Endothelial cell of umbilical vein (primary cell): Measurements from ENCODE around the gene SPEN. TPM values are rescaled to one million over a fixed set of nuclear protein-coding genes. Genes with fewer than 3 reads are reported as not detected.

Experiments used
- BruUV-seq: library from RNA; stranded (reverse); fragments of 400-500 nt; replicated peaks from 2 replicates; lab custom pipeline; 2021; lab: Mats Ljungman, UMichigan
- CTCF ChIA-PET: fragments of 300-600, 350-600 bp; sonication (Branson Sonifier 250); formaldehyde crosslinking; loops from one replicate; lab custom pipeline; 2021; ENCODE audit warnings: antibody characterized with exemption, inconsistent platforms; lab: Charles Lee
- POLR2A ChIA-PET: fragments of 300-600, 350-600 bp; sonication (Branson Sonifier 250); formaldehyde crosslinking; loops from one replicate; lab custom pipeline; 2021; ENCODE audit warnings: antibody characterized with exemption, inconsistent platforms; lab: Charles Lee
- DNase-seq: peaks from one replicate; pipeline ENCODE4 v3.0.0-alpha.2; 2011; ENCODE audit warnings: low read depth, low spot score
- FAIRE-seq: peaks from 2 replicates; lab custom pipeline; 2011; peaks lifted over from hg19 to GRCh38; lab: Jason Lieb, UNC
- H2AFZ ChIP-seq: 2 replicates; pipeline ENCODE4 v1.6.0; 2012; ENCODE audit warnings: low read depth, low read length, control low read depth, inconsistent platforms
- H3K27ac ChIP-seq: 2 replicates; pipeline ENCODE4 v1.5.1; 2011; ENCODE audit warnings: low read depth, mild to moderate bottlenecking, control low read depth, low read length, moderate library complexity; ENCODE audit not compliant: insufficient read depth
- H3K27me3 ChIP-seq, 2 experiments: 2 replicates each; pipeline versions ENCODE4 v1.6.0 to v1.6.1; 2011; ENCODE audit warnings: low read length in 2 of 2, mixed read lengths in 1 of 2; ENCODE audit not compliant: control insufficient read depth in 2 of 2, insufficient read depth in 2 of 2
- H3K36me3 ChIP-seq, 2 experiments: 2 replicates in 1 of 2; 3 replicates in 1 of 2; pipeline ENCODE4 v1.5.1; 2011; ENCODE audit warnings: low read length in 2 of 2, mild to moderate bottlenecking in 1 of 2, moderate library complexity in 1 of 2; ENCODE audit not compliant: control insufficient read depth in 2 of 2, insufficient read depth in 2 of 2; ENCODE audit errors: extremely low read depth in 1 of 2
- H3K4me1 ChIP-seq: 3 replicates; pipeline ENCODE4 v1.5.1; 2011; ENCODE audit warnings: mild to moderate bottlenecking, low read length; ENCODE audit not compliant: control insufficient read depth, insufficient read depth; ENCODE audit errors: extremely low read depth
- H3K4me2 ChIP-seq: 2 replicates; pipeline ENCODE4 v1.6.1; 2011; ENCODE audit warnings: low read length, control low read depth, mixed read lengths; ENCODE audit not compliant: insufficient read depth
- H3K4me3 ChIP-seq, 3 experiments: fragments of 200-600 bp in 1 of 3; sonication (generic), shearing (Covaris generic) in 1 of 3; replicated peaks in 1 of 3; 2 replicates each; pipeline ENCODE4 v1.5.1; 2011 to 2016; ENCODE audit warnings: control low read depth in 3 of 3, low read length in 3 of 3, mild to moderate bottlenecking in 2 of 3, inconsistent platforms in 1 of 3, low read depth in 1 of 3, moderate library complexity in 1 of 3; ENCODE audit not compliant: insufficient read depth in 1 of 3
- H3K79me2 ChIP-seq: 2 replicates; pipeline ENCODE4 v1.6.0; 2012; ENCODE audit warnings: low read length, inconsistent platforms; ENCODE audit not compliant: control insufficient read depth, insufficient read depth
- H3K9ac ChIP-seq: replicated peaks from 2 replicates; pipeline ENCODE3; 2011; ENCODE audit warnings: low read length, control low read depth; ENCODE audit not compliant: insufficient read depth; ENCODE audit errors: extremely low read depth
- H3K9me1 ChIP-seq: replicated peaks from 3 replicates; pipeline ENCODE4 v1.6.0; 2011; ENCODE audit warnings: mild to moderate bottlenecking, low read length; ENCODE audit not compliant: control insufficient read depth, insufficient read depth; ENCODE audit errors: extremely low read depth
- H3K9me3 ChIP-seq: replicated peaks from 2 replicates; pipeline ENCODE4 v1.5.1; 2012; ENCODE audit warnings: low read length, inconsistent platforms; ENCODE audit not compliant: control insufficient read depth, insufficient read depth
- H4K20me1 ChIP-seq: replicated peaks from 2 replicates; pipeline ENCODE3; 2011; ENCODE audit warnings: mild to moderate bottlenecking, low read length; ENCODE audit not compliant: control insufficient read depth, insufficient read depth; ENCODE audit errors: extremely low read depth
- EZH2 ChIP-seq: IDR thresholded peaks from 2 replicates; pipeline ENCODE4 v1.6.1; 2012; ENCODE audit warnings: borderline replicate concordance, low read depth, mild to moderate bottlenecking, moderate library complexity, low read length, inconsistent platforms; ENCODE audit not compliant: severe bottlenecking
- FOS ChIP-seq: IDR thresholded peaks from 2 replicates; pipeline ENCODE4 v1.6.1; 2011; ENCODE audit warnings: mild to moderate bottlenecking, low read length, moderate library complexity, borderline replicate concordance; ENCODE audit not compliant: insufficient read depth
- GATA2 ChIP-seq: IDR thresholded peaks from 2 replicates; pipeline ENCODE4 v1.7.0; 2011; ENCODE audit warnings: low read depth, mild to moderate bottlenecking, moderate library complexity, mixed read lengths, low read length; ENCODE audit not compliant: insufficient read length, insufficient read depth
- JUN ChIP-seq: IDR thresholded peaks from 2 replicates; pipeline ENCODE4 v1.6.1; 2011; ENCODE audit warnings: borderline replicate concordance, low read depth; ENCODE audit not compliant: insufficient read length, insufficient read depth
- MYC ChIP-seq: IDR thresholded peaks from one replicate; pipeline ENCODE4 v1.6.1; 2011; ENCODE audit warnings: mild to moderate bottlenecking, low read depth, low read length
- POLR2A ChIP-seq: IDR thresholded peaks from 2 replicates; pipeline ENCODE4 v1.6.1; 2012; ENCODE audit warnings: low read depth, mild to moderate bottlenecking, control low read depth, low read length
- POLR2AphosphoS5 ChIP-seq: IDR thresholded peaks from 2 replicates; pipeline ENCODE4 v1.6.1; 2012; ENCODE audit warnings: low read depth, mild to moderate bottlenecking, control low read depth, low read length, moderate library complexity; ENCODE audit not compliant: insufficient read depth
- dilution Hi-C: fragments of 300-500 bp; cut with MboI; formaldehyde crosslinking; loops from one replicate; pipeline ENCODE4 v1.15.0; 2019; ENCODE audit warnings: low sequenced_read_pairs; ENCODE audit not compliant: extremely low pct_ligation_motif_present
- intact Hi-C: fragments of 100-400 bp; cut with micrococcal nuclease; formaldehyde crosslinking; loops from one replicate; pipeline ENCODE4 v1.10.0; 2022
- polyA plus RNA-seq, 4 experiments: library from polyadenylated mRNA; depleted of rRNA in 3 of 4; stranded (reverse) in 3 of 4; unstranded in 1 of 4; fragments of >200 nt; gene quantifications; 2 replicates each; pipeline versions ENCODE4 v1.2.1 to v1.2.3, GENCODE V29; 2011 to 2012; ENCODE audit warnings: missing spikeins in 1 of 4
- total RNA-seq: library from RNA; stranded (reverse); gene quantifications from 2 replicates; pipeline ENCODE4 v1.2.3, GENCODE V29; 2021
- TF ChIP-seq, protein P1 (sequence below), 2 donors: IDR thresholded peaks; 1 replicate in 1 of 2; 2 replicates in 1 of 2; pipeline ENCODE4 v1.5.1; 2011; ENCODE audit warnings: low read length in 2 of 2, mild to moderate bottlenecking in 2 of 2, moderate library complexity in 2 of 2, control low read depth in 1 of 2, inconsistent platforms in 1 of 2, low read depth in 1 of 2; ENCODE audit not compliant: insufficient read depth in 1 of 2; ENCODE audit errors: extremely low read depth in 1 of 2
- TF ChIP-seq, protein P2 (sequence below): IDR thresholded peaks from 2 replicates; pipeline ENCODE4 v1.6.1; 2011; ENCODE audit not compliant: insufficient read depth, insufficient read length

The SPEN gene
- total and polyA plus RNA-seq, 2 donors (not counting 3 experiments of a cell fraction or from before 2014, with no cell fraction given) = 9.3 to 44.4 TPM

DNA sequence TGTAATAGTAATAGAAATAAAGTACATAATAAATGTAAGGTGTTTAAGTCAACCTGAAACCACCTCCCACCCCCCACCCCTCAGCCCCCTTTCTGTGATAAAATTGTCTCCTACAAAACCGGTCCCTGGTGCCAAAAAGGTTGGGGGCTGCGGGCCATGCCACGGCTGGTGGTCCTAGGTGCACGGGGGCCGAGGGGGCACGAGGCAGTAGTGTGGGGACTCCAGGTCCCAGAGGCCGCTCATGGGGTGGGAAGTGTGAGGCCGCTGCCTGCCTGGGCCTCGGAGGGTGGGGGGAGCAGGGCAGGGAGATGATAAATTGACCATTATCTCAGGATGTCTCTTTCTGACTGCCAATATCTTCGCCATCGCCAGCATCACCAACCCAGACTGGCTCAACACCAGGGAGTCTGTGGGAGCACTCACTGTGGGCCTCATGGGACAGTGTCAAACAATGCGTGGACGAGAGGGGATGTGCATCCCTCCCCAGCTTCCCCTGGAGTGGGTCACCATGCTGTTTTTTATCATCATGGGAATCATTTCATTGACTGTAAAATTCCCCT is 121.9 kb downstream of the SPEN start:
- peaks cover 73% of the 10 kb centered on the region for H3K79me2 ChIP-seq
- H3K4me3 ChIP-seq = no peak overlapping the region
- H4K20me1 ChIP-seq = no peaks in the 10 kb centered on the region
- no peak overlapping the region for H3K27ac ChIP-seq
- BruUV-seq = no TSS peak
- POLR2A ChIA-PET = no interaction called here
- CTCF ChIA-PET = interaction anchor here (1.4 kb wide), 2 partner anchors 11 to 154 kb away, joined by 3 to 4 read pairs; no protein-coding TSS in a partner anchor
- no peak overlapping the region for H3K9ac ChIP-seq
- DNase-seq (no peak), FAIRE-seq (no peak)
- TF ChIP-seq FOS = no peak
- no peak for TF ChIP-seq JUN
- TF ChIP-seq, protein P1, sequence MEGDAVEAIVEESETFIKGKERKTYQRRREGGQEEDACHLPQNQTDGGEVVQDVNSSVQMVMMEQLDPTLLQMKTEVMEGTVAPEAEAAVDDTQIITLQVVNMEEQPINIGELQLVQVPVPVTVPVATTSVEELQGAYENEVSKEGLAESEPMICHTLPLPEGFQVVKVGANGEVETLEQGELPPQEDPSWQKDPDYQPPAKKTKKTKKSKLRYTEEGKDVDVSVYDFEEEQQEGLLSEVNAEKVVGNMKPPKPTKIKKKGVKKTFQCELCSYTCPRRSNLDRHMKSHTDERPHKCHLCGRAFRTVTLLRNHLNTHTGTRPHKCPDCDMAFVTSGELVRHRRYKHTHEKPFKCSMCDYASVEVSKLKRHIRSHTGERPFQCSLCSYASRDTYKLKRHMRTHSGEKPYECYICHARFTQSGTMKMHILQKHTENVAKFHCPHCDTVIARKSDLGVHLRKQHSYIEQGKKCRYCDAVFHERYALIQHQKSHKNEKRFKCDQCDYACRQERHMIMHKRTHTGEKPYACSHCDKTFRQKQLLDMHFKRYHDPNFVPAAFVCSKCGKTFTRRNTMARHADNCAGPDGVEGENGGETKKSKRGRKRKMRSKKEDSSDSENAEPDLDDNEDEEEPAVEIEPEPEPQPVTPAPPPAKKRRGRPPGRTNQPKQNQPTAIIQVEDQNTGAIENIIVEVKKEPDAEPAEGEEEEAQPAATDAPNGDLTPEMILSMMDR (IDR thresholded peaks at IDR 0.05; ENCODE audit: extremely low read depth in 1 of 2, insufficient read depth in 1 of 2, low read depth in 1 of 2, low read length in 2 of 2) = no peak
- TF ChIP-seq, protein P2, sequence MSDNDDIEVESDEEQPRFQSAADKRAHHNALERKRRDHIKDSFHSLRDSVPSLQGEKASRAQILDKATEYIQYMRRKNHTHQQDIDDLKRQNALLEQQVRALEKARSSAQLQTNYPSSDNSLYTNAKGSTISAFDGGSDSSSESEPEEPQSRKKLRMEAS = no peak
- no peak for TF ChIP-seq GATA2
- TF ChIP-seq EZH2 = no peak
- no peak for TF ChIP-seq MYC
- TF ChIP-seq POLR2AphosphoS5 = no peak
- no peak for TF ChIP-seq POLR2A
- dilution Hi-C loops (no loop called here), intact Hi-C loops (no loop called here)
- peaks cover 12% of the 10 kb centered on the region in 2 experiments for H3K36me3 ChIP-seq
- no peak overlapping the region for H3K4me2 ChIP-seq
- H3K9me3 ChIP-seq = no peaks in the 10 kb centered on the region
- H3K27me3 ChIP-seq = no peaks in the 10 kb centered on the region
- H3K9me1 ChIP-seq = no peaks in the 10 kb centered on the region
- no peak overlapping the region for H2AFZ ChIP-seq
- peaks cover 13% of the 10 kb centered on the region for H3K4me1 ChIP-seq
